Adrenal gland (tissue), 12 donors: ENCODE results near the gene PEX14. TPM values are rescaled to one million over a fixed set of nuclear protein-coding genes. Genes with fewer than 3 reads are reported as not detected.

Source experiments
- DNase-seq, 7 donors: peaks; one replicate each; pipeline ENCODE4 v3.0.0-alpha.2; 2019 to 2020
- H3K27ac ChIP-seq, 5 donors: fragments of 200-600 bp; sonication (generic) in 4 of 5; 1 replicate in 3 of 5; 2 replicates in 2 of 5; pipeline versions ENCODE4 v1.5.1 to v1.8.0; 2016 to 2020; ENCODE audit warnings: mild to moderate bottlenecking in 1 of 5
- H3K27me3 ChIP-seq: fragments of 200-600 bp; 2 replicates; pipeline ENCODE4 v1.8.0; 2021
- H3K36me3 ChIP-seq, 2 donors: fragments of 200-600 bp; replicated peaks in 1 of 2; 1 replicate in 1 of 2; 2 replicates in 1 of 2; pipeline versions ENCODE4 v1.5.1 to v1.8.0; 2018 to 2022
- H3K4me1 ChIP-seq, 2 donors: fragments of 200-600 bp; replicated peaks in 1 of 2; 1 replicate in 1 of 2; 2 replicates in 1 of 2; pipeline versions ENCODE4 v1.5.1 to v1.8.0; 2018 to 2021
- H3K4me3 ChIP-seq, 4 donors: fragments of 200-600 bp; sonication (generic) in 3 of 4; one replicate each; pipeline ENCODE4 v1.5.1; 2016 to 2018
- H3K9me3 ChIP-seq, 3 donors: fragments of 200-600 bp; sonication (generic) in 1 of 3; replicated peaks in 1 of 3; 1 replicate in 2 of 3; 2 replicates in 1 of 3; pipeline versions ENCODE4 v1.5.1 to v1.8.0; 2016 to 2021
- CTCF ChIP-seq, 6 experiments: fragments of 450-650 bp in 4 of 6; fragments of 200-600 bp in 2 of 6; sonication (generic) in 1 of 6; IDR thresholded peaks; 1 replicate in 5 of 6; 2 replicates in 1 of 6; pipeline versions ENCODE4 v1.5.1 to v1.8.0; 2016 to 2021; ENCODE audit warnings: antibody characterized with exemption in 6 of 6, mild to moderate bottlenecking in 2 of 6, moderate library complexity in 1 of 6
- POLR2A ChIP-seq, 2 donors: fragments of 450-650 bp; IDR thresholded peaks; one replicate each; pipeline ENCODE4 v1.6.1; 2017; ENCODE audit warnings: antibody characterized with exemption in 2 of 2, mild to moderate bottlenecking in 2 of 2, moderate library complexity in 1 of 2
- WGBS, 4 donors: extraction: QIAGEN DNeasy Blood & Tissue Kit in 2 of 4; methylation state at CpG; one replicate each; pipeline versions ENCODE4 v1.1.5 to v1.1.7; 2013 to 2017; 5-methylcytosine and 5-hydroxymethylcytosine counted together
- intact Hi-C, 2 donors: fragments of 100-400 bp; cut with DNase I; formaldehyde crosslinking; loops; one replicate each; pipeline versions ENCODE4 v1.14.1 to v1.15.0; 2022 to 2023
- polyA plus RNA-seq, 3 donors: library from polyadenylated mRNA; stranded (reverse); fragments of 200-250 nt in 2 of 3; fragments of 350-450 nt in 1 of 3; fragmentation: Illumina TruSeq in 1 of 3; extraction: RNeasy Lipid Tissue Mini Kit (QIAGEN cat#74804) in 1 of 3; gene quantifications; one replicate each; pipeline ENCODE4 v1.2.3, GENCODE V29; 2013 to 2014
- total RNA-seq, 9 donors: library from RNA; depleted of rRNA in 4 of 9; stranded (reverse); fragments of >200 nt in 4 of 9; fragments of 120-200 nt in 1 of 9; fragmentation: NEBNext Ultra II Directional in 1 of 9; extraction: Animal tissue kit (Norgen Biotek cat#: 25700) in 1 of 9; gene quantifications; one replicate each; pipeline versions ENCODE4 v1.1.0 to v1.2.4, GENCODE V29; 2013 to 2023
- donor health status: healthy with polysubstance abuse.
- donor health status: Bipolar disorder and iron deficiency.
- donor health status: DM: yes; HTN: yes; CAD: no.
- donor health status: DM: no; HTN: no; CAD: no.
- donor health status: DM: no; HTN: no; CAD: no.
- donor health status: DM: yes; HTN: yes; CAD: no.

The PEX14 gene
- total and polyA plus RNA-seq, 12 donors: 9.7 to 23.9 (median 18.1) TPM

- Histone ChIP-seq H3K36me3 (no peaks in the 10 kb centered on the region), H3K4me1 (peaks cover 1 to 15% of the 10 kb centered on the region in 2 donors), H3K4me3 (no peak overlapping the region), H3K27ac (peak overlapping the region in 2 of 5 donors; percentile 3 to 38), H3K9me3 (no peaks in the 10 kb centered on the region), H3K27me3 (no peaks in the 10 kb centered on the region)
- intact Hi-C loops: loop anchor here in 1 of 2 donors (10.0 kb wide), 1 partner anchor 121 kb away; no protein-coding TSS in a partner anchor
- WGBS, 4 donors: 64 to 75% (median 72%) methylated on average over 10 of the region's 10 CpGs
- TF ChIP-seq POLR2A (IDR thresholded peaks at IDR 0.05): no peak
- TF ChIP-seq CTCF (IDR thresholded peaks at IDR 0.05): no peak
- DNase-seq: no peak
These were observed 20.7 kb downstream of the PEX14 start for GRCh38 chr1:10495475-10495817.

GRCh38 chr1:10495952-10496351 is 21.2 kb downstream of the PEX14 start:
- 78 to 90% (median 87%) methylated on average over 13 to 14 of the region's 14 CpGs for WGBS, 4 donors

GRCh38 chr1:10497109-10497508 is 22.4 kb downstream of the PEX14 start:
- intact Hi-C loops: loop anchor here in 1 of 2 donors (10.0 kb wide), 1 partner anchor 122 kb away; no protein-coding TSS in a partner anchor
- no peak for TF ChIP-seq CTCF (IDR thresholded peaks at IDR 0.05)
- TF ChIP-seq POLR2A (IDR thresholded peaks at IDR 0.05): no peak
- no peaks in the 10 kb centered on the region for H3K36me3 ChIP-seq
- no peak overlapping the region for H3K4me3 ChIP-seq
- no peaks in the 10 kb centered on the region for H3K9me3 ChIP-seq
- no peak overlapping the region for H3K27ac ChIP-seq
- no peaks in the 10 kb centered on the region for H3K27me3 ChIP-seq
- no peak for DNase-seq
- WGBS, 4 donors: 86 to 93% (median 92%) methylated on average over 7 of the region's 7 CpGs
- peaks cover 0 to 13% of the 10 kb centered on the region in 2 donors for H3K4me1 ChIP-seq

More at GRCh38 chr1:10495952-10496351, 21.2 kb downstream of the PEX14 start:
- Histone ChIP-seq H3K4me1 (peaks cover 0 to 13% of the 10 kb centered on the region in 2 donors), H3K36me3 (no peaks in the 10 kb centered on the region), H3K27me3 (no peaks in the 10 kb centered on the region), H3K4me3 (no peak overlapping the region), H3K27ac (no peak overlapping the region), H3K9me3 (no peaks in the 10 kb centered on the region)
- no peak for DNase-seq
- TF ChIP-seq POLR2A (IDR thresholded peaks at IDR 0.05) (no peak), CTCF (IDR thresholded peaks at IDR 0.05) (no peak)
- intact Hi-C loops: loop anchor here in 1 of 2 donors (10.0 kb wide), 1 partner anchor 121 kb away; no protein-coding TSS in a partner anchor

- H3K4me1 ChIP-seq: peaks cover 0 to 13% of the 10 kb centered on the region in 2 donors
These were observed 23.5 kb downstream of the PEX14 start for GRCh38 chr1:10498231-10498630.

More at GRCh38 chr1:10498231-10498630, 23.5 kb downstream of the PEX14 start:
- WGBS, 4 donors: 74 to 85% (median 79%) methylated on average over 8 of the region's 8 CpGs
- Histone ChIP-seq H3K36me3 (no peaks in the 10 kb centered on the region), H3K27me3 (no peaks in the 10 kb centered on the region), H3K27ac (no peak overlapping the region), H3K4me3 (no peak overlapping the region), H3K9me3 (no peaks in the 10 kb centered on the region)
- intact Hi-C loops: loop anchor here in 1 of 2 donors (10.0 kb wide), 1 partner anchor 123 kb away; no protein-coding TSS in a partner anchor
- TF ChIP-seq CTCF (IDR thresholded peaks at IDR 0.05) (no peak), POLR2A (IDR thresholded peaks at IDR 0.05) (no peak)
- DNase-seq: no peak
